K562 (cell line): ENCODE results near the gene C21orf58. TPM values are rescaled to one million over a fixed set of nuclear protein-coding genes. Genes with fewer than 3 reads are reported as not detected.

Source experiments
- BRD4 ChIP-seq: fragments of 200-600 bp; sonication (generic); IDR thresholded peaks from 2 replicates; pipeline ENCODE4 v1.6.1; 2017; ENCODE audit warnings: inconsistent platforms
- CEBPG ChIP-seq, 3 experiments: fragments of 200-800 bp in 1 of 3; sonication (Bioruptor generic) in 1 of 3; sonication (generic) in 1 of 3; formaldehyde crosslinking in 1 of 3; IDR thresholded peaks in 2 of 3; conservative IDR thresholded peaks in 1 of 3; 2 replicates each; pipeline versions ENCODE4 v1.6.1 to v1.8.0; 2016 to 2022; ENCODE audit warnings: missing compliant biosample characterization in 2 of 3, missing genetic modification characterization in 2 of 3, mild to moderate bottlenecking in 1 of 3, missing genetic modification reagents in 1 of 3
- EP400 ChIP-seq: fragments of 450-650 bp; IDR thresholded peaks from 2 replicates; pipeline ENCODE4 v1.6.1; 2017; ENCODE audit warnings: antibody characterized with exemption, mild to moderate bottlenecking, moderate library complexity
- ETV1 ChIP-seq: fragments of 450-650 bp; conservative IDR thresholded peaks from 2 replicates; pipeline ENCODE4 v1.6.1; 2016; ENCODE audit warnings: missing genetic modification characterization, control low read depth, low read depth, missing compliant biosample characterization
- KDM4B ChIP-seq, 2 experiments: fragments of 450-650 bp in 1 of 2; sonication (generic) in 1 of 2; IDR thresholded peaks; 2 replicates each; pipeline ENCODE4 v1.6.1; 2016 to 2017; ENCODE audit warnings: borderline replicate concordance in 2 of 2, antibody characterized with exemption in 1 of 2, low read depth in 1 of 2, mild to moderate bottlenecking in 1 of 2
- L3MBTL2 ChIP-seq: fragments of 450-650 bp; IDR thresholded peaks from 2 replicates; pipeline ENCODE4 v1.6.1; 2016; ENCODE audit warnings: mild to moderate bottlenecking, moderate library complexity
- MYC ChIP-seq, 2 experiments: fragments of 250-450 bp in 1 of 2; sonication (Bioruptor Pico) in 1 of 2; IDR thresholded peaks; 2 replicates each; pipeline versions ENCODE4 v1.5.1 to v1.6.1; 2012 to 2021; ENCODE audit warnings: low read depth in 2 of 2, borderline replicate concordance in 1 of 2, improper control_type of control experiment in 1 of 2, low read length in 1 of 2, mild to moderate bottlenecking in 1 of 2, moderate library complexity in 1 of 2
- NONO ChIP-seq, 2 experiments: fragments of 200-400 bp in 1 of 2; fragments of 450-650 bp in 1 of 2; formaldehyde crosslinking in 1 of 2; IDR thresholded peaks; 2 replicates each; pipeline ENCODE4 v1.6.1; 2017; ENCODE audit warnings: low read depth in 2 of 2, mild to moderate bottlenecking in 2 of 2, moderate library complexity in 2 of 2, low read length in 1 of 2
- PHF20 ChIP-seq: fragments of 450-650 bp; IDR thresholded peaks from 2 replicates; pipeline ENCODE4 v1.6.1; 2018; ENCODE audit not compliant: partially characterized antibody
- POLR2AphosphoS5 ChIP-seq: IDR thresholded peaks from 2 replicates; pipeline ENCODE4 v1.6.1; 2011; ENCODE audit warnings: mild to moderate bottlenecking, low read depth, low read length, moderate library complexity; ENCODE audit not compliant: control insufficient read depth, insufficient read depth
- RBFOX2 ChIP-seq: fragments of 200-400 bp; formaldehyde crosslinking; IDR thresholded peaks from 2 replicates; pipeline ENCODE4 v1.6.1; 2017; ENCODE audit warnings: low read depth, mild to moderate bottlenecking, low read length, moderate library complexity
- RHOXF2B ChIP-seq: fragments of 250-450 bp; sonication (Bioruptor Pico); conservative IDR thresholded peaks from 2 replicates; pipeline ENCODE4 v1.5.1; 2021
- RNF2 ChIP-seq: sonication (generic); IDR thresholded peaks from 2 replicates; pipeline ENCODE4 v1.6.1; 2016
- SRSF1 ChIP-seq: fragments of 200-400 bp; formaldehyde crosslinking; IDR thresholded peaks from 2 replicates; pipeline ENCODE4 v1.6.1; 2017; ENCODE audit warnings: mild to moderate bottlenecking, low read depth, low read length, moderate library complexity
- TAF9B ChIP-seq: fragments of 450-650 bp; IDR thresholded peaks from 2 replicates; pipeline ENCODE4 v1.6.1; 2018; ENCODE audit warnings: mild to moderate bottlenecking; ENCODE audit not compliant: partially characterized antibody
- ZBTB34 ChIP-seq: fragments of 250-450 bp; sonication (Bioruptor Pico); IDR thresholded peaks from 2 replicates; pipeline ENCODE4 v1.8.0; 2021; ENCODE audit warnings: mild to moderate bottlenecking, moderate library complexity
- polyA plus RNA-seq, 8 experiments: library from polyadenylated mRNA; depleted of rRNA in 4 of 8; stranded (reverse) in 5 of 8; unstranded in 3 of 8; fragments of >200 nt; fragmentation: Nextera tagmentation in 2 of 8; fragmentation: Illumina TruSeq in 1 of 8; extraction: Ambion mirVana in 2 of 8; extraction: Trizol in 1 of 8; gene quantifications; 2 replicates each; pipeline versions ENCODE4 v1.2.1 to v1.2.3, GENCODE V29; 2011 to 2014; ENCODE audit warnings: inconsistent platforms in 1 of 8, missing spikeins in 1 of 8
- total RNA-seq, 7 experiments: library from RNA; depleted of rRNA in 6 of 7; stranded (reverse); fragments of >200 nt in 6 of 7; fragmentation: Illumina TruSeq in 2 of 7; extraction: Trizol in 2 of 7; gene quantifications; 2 replicates each; pipeline versions ENCODE4 v1.2.1 to v1.2.3, GENCODE V29; 2011 to 2021; ENCODE audit warnings: low replicate concordance in 1 of 7
- TF ChIP-seq, protein P1 (sequence below): fragments of 250-450 bp; sonication (Bioruptor Pico); IDR thresholded peaks from 2 replicates; pipeline ENCODE4 v1.5.0; 2021
- TF ChIP-seq, protein P2 (sequence below), 2 experiments: fragments of 450-650 bp in 1 of 2; IDR thresholded peaks; 2 replicates each; pipeline ENCODE4 v1.6.1; 2011 to 2017; ENCODE audit warnings: low read depth in 2 of 2, antibody characterized with exemption in 1 of 2, borderline replicate concordance in 1 of 2, low read length in 1 of 2, mild to moderate bottlenecking in 1 of 2, mixed read lengths in 1 of 2; ENCODE audit not compliant: control insufficient read depth in 1 of 2
- TF ChIP-seq, protein P3 (sequence below): fragments of 450-650 bp; formaldehyde crosslinking; IDR thresholded peaks from 2 replicates; pipeline ENCODE4 v1.4.0; 2022; ENCODE audit warnings: missing genetic modification characterization

The C21orf58 gene
- total and polyA plus RNA-seq, 9 of the 15 experiments (the other 6 are each of a cell fraction or from before 2014, with no cell fraction given), result 1.2 to 30.5 (median 12.4) TPM

GRCh38 chr21:46323710-46324389, at the start of gene C21orf58, which contains the start of gene PCNT (continued):
- TF ChIP-seq TAF9B (peak; percentile 97), RNF2 (peak; percentile 58; the same call in 1 of the 2 replicates), EP400 (peak; percentile 99), BRD4 (peak; percentile 86; the same call in 1 of the 2 replicates), ETV1 (peak; percentile 43), ZBTB34 (CRISPR knock-in tag) (no peak), L3MBTL2 (no peak), RHOXF2B (no peak), POLR2AphosphoS5 (peak; percentile 71), CEBPG (CRISPR knock-in tag; IDR thresholded peaks at IDR 0.05) (peak; percentile 62), CEBPG (tag; conservative IDR thresholded peaks at IDR 0.05 in 1 of 2, IDR thresholded peaks at IDR 0.05 in 1 of 2) (no peak), MYC (IDR thresholded peaks at IDR 0.05; ENCODE audit: low read depth, low read length) (peak; percentile 79), MYC (CRISPR knock-in tag; IDR thresholded peaks at IDR 0.05; ENCODE audit: borderline replicate concordance, low read depth) (no peak; the same call in 1 of the 2 replicates), SRSF1 (no peak; the same call in 1 of the 2 replicates), KDM4B (IDR thresholded peaks at IDR 0.05; ENCODE audit: borderline replicate concordance in 2 of 2, low read depth in 1 of 2) (no peak), PHF20 (peak; percentile 82), NONO (IDR thresholded peaks at IDR 0.05; ENCODE audit: low read depth in 2 of 2, low read length in 1 of 2) (peak in 1 of 2 experiments; percentile 74; a peak in 1 of 4 replicates), RBFOX2 (peak; percentile 99)
- TF ChIP-seq, protein P1, sequence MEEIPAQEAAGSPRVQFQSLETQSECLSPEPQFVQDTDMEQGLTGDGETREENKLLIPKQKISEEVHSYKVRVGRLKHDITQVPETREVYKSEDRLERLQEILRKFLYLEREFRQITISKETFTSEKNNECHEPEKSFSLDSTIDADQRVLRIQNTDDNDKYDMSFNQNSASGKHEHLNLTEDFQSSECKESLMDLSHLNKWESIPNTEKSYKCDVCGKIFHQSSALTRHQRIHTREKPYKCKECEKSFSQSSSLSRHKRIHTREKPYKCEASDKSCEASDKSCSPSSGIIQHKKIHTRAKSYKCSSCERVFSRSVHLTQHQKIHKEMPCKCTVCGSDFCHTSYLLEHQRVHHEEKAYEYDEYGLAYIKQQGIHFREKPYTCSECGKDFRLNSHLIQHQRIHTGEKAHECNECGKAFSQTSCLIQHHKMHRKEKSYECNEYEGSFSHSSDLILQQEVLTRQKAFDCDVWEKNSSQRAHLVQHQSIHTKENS (CRISPR knock-in tag), result no peak
- TF ChIP-seq, protein P2, sequence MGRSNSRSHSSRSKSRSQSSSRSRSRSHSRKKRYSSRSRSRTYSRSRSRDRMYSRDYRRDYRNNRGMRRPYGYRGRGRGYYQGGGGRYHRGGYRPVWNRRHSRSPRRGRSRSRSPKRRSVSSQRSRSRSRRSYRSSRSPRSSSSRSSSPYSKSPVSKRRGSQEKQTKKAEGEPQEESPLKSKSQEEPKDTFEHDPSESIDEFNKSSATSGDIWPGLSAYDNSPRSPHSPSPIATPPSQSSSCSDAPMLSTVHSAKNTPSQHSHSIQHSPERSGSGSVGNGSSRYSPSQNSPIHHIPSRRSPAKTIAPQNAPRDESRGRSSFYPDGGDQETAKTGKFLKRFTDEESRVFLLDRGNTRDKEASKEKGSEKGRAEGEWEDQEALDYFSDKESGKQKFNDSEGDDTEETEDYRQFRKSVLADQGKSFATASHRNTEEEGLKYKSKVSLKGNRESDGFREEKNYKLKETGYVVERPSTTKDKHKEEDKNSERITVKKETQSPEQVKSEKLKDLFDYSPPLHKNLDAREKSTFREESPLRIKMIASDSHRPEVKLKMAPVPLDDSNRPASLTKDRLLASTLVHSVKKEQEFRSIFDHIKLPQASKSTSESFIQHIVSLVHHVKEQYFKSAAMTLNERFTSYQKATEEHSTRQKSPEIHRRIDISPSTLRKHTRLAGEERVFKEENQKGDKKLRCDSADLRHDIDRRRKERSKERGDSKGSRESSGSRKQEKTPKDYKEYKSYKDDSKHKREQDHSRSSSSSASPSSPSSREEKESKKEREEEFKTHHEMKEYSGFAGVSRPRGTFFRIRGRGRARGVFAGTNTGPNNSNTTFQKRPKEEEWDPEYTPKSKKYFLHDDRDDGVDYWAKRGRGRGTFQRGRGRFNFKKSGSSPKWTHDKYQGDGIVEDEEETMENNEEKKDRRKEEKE (IDR thresholded peaks at IDR 0.05; ENCODE audit: borderline replicate concordance in 1 of 2, control insufficient read depth in 1 of 2, low read depth in 2 of 2, low read length in 1 of 2), result 0 out of 4 replicates have a peak, but pooled peaks of 1 of the 2 experiments have one; percentile 16
- TF ChIP-seq, protein P3, sequence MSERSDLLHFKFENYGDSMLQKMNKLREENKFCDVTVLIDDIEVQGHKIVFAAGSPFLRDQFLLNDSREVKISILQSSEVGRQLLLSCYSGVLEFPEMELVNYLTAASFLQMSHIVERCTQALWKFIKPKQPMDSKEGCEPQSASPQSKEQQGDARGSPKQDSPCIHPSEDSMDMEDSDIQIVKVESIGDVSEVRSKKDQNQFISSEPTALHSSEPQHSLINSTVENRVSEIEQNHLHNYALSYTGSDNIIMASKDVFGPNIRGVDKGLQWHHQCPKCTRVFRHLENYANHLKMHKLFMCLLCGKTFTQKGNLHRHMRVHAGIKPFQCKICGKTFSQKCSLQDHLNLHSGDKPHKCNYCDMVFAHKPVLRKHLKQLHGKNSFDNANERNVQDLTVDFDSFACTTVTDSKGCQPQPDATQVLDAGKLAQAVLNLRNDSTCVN (CRISPR knock-in tag), result peak; percentile 81; the same call in 1 of the 2 replicates
